GM19328 (cell line): ENCODE measurements around the gene TANC1.

Experiments
- ATAC-seq: cut with Tn5 transposase; IDR thresholded peaks from one replicate; pipeline ENCODE4 v1.9.1; 2021; ENCODE audit warnings: mild to moderate bottlenecking, moderate library complexity; ENCODE audit not compliant: unreplicated experiment

Gene TANC1

GRCh38 chr2:158960193-158960592 is 8.2 kb upstream of the TANC1 start:
- ATAC-seq: no peak

GRCh38 chr2:158962074-158962473 is 6.4 kb upstream of the TANC1 start:
- ATAC-seq: no peak

DNA sequence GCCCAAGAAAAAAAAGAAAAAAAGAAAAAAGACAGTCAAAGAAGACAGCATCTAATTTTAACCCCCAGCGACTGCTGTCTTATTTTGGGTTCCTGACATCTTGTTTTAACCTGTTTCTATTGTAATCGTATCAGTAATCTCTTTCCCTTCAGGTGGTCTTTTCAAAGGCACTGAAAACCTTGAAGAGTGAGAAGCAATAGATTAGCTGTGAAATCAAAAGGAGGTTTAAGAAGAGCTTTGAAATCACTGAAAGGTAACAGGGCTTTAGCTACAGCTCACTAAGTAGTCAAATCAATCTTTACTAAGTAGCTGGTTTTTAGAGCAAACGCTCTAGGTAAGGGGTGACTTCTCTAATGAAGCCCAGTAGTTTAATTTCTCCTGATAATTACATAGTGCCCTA is 5.4 kb upstream of the TANC1 start:
- ATAC-seq: no peak

DNA sequence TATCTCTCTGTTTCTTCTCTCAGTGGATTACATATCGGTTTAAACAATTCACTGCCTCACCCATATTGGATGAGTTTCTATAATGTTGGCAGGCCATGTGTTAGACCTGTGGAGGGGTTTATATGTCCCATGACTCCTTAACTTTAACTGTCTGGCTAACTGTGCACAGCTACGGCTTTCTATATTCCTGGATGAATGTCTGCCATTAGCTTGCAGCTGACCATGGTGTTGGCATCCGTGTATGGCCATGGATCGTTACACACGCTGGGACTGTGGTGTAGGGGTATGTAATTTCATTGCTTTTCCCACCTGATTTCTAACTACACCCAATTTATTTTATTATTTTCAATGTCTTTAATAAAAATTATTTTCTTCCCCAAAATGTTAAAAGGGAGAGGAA is 3.3 kb upstream of the TANC1 start:
- ATAC-seq: no peak

- no peak for ATAC-seq
Measured at GRCh38 chr2:158965641-158966040, 2.8 kb upstream of the TANC1 start.

DNA sequence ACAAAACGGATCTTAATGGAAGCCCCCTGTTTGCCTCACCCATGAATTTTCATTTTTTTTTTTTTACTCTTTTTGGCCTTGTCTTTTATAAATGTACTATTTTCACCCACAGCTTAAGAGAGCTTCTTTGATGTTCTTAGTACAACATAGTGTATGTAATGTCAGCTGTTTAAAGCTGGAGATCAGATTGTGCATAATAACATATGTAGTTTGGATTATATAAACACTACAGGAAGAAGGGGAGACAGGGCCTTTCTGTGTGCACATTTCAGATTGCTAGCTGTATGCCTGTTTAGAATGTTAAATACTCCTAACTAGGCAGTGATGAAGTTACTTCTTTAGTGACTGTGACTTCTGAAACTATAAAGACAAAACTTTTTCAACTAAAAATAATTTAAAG is 2.1 kb upstream of the TANC1 start:
- no peak for ATAC-seq

- ATAC-seq: no peak
Measured at GRCh38 chr2:158967114-158967730, 1.2 kb upstream of the TANC1 start.

GRCh38 chr2:158967731-158968395 is 577 bp upstream of the TANC1 start:
- ATAC-seq: no peak

GRCh38 chr2:158969162-158969714 is 798 bp downstream of the TANC1 start:
- no peak for ATAC-seq

DNA sequence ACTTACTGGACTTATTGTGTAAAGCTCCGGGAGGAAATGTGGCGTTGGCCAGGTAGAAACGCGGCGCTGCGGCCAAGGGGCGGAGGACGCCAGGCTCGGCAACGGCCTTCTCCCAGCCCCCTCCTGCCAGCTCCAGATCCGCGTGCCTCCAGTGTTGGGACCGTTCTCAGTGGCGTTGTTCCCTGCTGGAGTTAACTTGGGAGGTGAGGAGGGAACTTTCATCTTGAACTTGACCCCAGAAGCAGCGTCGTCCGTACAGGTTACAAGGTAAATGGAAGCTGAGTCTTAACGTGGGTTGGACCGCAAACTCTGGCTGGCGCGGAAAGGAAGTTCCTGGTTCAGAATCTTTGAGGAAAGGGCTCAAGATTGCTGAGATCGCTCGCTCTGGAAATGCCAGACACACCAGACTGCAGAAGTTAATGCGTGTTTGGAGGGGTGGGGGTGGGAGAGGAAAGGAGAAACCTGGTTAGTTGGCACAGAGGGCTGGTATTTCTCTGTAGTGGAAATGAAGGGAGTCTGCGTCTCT is 1.3 kb downstream of the TANC1 start:
- no peak for ATAC-seq

- ATAC-seq: no peak
Measured at GRCh38 chr2:158970241-158970751, 1.9 kb downstream of the TANC1 start.

GRCh38 chr2:158973116-158973956 is 4.9 kb downstream of the TANC1 start:
- no peak for ATAC-seq

- no peak for ATAC-seq
Measured at GRCh38 chr2:158975271-158975921, 7.0 kb downstream of the TANC1 start.

GRCh38 chr2:158979772-158980171 is 11.3 kb downstream of the TANC1 start:
- no peak for ATAC-seq

- ATAC-seq: no peak
Measured at GRCh38 chr2:158984604-158985135, 16.2 kb downstream of the TANC1 start.

DNA sequence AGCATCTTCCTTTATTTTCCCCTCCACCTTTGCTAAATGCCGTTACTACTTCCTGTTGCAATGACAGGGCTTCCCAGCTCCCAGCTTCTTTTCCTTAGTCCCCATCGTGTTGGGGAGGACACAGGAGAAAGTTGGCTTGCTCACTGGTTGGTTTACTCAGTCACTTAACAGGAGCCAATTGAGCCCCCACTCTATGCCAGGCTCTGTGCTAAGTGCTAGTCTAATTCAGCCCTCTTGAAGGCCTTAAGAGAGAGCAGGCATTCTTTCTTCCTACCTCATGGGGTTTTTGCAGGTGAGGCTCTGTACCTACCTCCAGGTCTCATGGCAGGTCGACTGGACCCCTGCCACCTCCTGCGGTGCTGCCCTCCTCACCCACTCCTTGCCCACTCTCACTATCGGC is 20.1 kb downstream of the TANC1 start:
- ATAC-seq: no peak

DNA sequence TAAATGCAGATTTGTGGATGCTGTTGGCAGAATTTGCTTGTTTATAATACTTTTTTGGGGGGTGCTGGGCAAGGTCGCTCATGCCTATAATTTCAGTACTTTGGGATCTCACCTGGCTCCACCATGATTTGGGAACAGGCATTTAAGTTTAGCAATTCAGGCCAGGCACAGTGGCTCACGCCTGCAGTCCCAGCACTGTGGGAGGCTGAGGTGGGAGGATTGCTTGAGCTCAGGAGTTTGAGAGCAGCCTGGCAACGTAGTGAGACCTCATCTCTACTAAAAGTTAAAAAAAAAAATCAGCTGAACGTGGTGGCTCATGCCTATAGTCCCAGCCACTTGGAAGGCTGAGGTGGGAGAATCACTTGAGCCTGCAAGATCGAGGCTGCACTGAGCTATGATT is 20.7 kb downstream of the TANC1 start:
- ATAC-seq: no peak

DNA sequence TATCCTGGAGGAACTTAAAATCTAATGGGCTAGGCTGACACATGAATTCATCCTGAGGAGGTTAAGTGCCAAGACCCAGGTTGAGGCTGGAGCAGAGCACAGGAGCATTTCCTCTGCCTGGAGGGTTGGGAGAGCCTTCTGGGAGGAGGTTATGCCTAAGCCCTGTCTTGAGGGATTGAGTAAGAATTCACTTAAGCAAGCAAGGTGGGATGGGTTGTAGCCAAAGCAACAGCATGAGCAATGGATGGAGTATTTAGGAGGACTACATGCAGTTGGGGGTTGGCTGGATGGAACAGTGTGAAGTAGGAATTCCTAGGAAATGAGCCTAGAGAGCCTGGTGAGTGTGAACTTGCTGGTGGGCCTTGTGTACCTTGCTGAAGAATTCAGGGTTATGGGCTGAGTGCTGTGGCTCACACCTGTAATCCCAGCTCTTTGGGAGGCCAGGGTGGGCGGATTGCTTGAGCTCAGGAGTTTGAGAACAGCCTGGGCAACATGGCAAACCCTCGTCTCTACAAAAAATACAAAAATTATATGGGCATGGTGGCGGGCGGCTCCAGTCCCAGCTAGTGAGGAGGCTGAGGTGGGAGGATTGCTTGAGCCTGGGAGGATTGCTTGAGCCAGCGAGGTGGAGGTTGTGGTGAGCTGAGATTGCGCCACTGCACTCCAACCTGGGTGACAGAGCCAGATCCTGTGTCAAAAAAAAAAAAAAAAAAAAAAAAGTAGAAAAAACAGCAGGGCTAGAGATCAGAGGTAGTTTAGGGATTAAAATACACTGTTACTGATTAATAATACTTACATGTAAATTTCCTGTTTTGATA is 22.2 kb downstream of the TANC1 start:
- ATAC-seq: no peak

- ATAC-seq: no peak
Measured at GRCh38 chr2:158993030-158993429, 24.6 kb downstream of the TANC1 start.
